ENCODE measurements around the gene KCNG2.

GRCh38 chr18:79931475-79931874 lies 133.7 kb downstream of the KCNG2 start:
- TF ChIP-seq CTCF (IDR thresholded peaks at IDR 0.05; ENCODE audit: insufficient read depth, low read length, poor library complexity, severe bottlenecking): no peak
- no peak for TF ChIP-seq EZH2phosphoT487 (conservative IDR thresholded peaks at IDR 0.05; ENCODE audit: low read length)

All from SU-DHL-6 (cell line).